Cerebellar nuclear complex (tissue), 1 donor: ENCODE results near the gene ACSF3.
"Not testable (repeated sequence)": the region's sequence is repeated elsewhere in the genome, so short reads cannot be mapped to it uniquely, and the experiment has no call there.

Source experiments
- DNase-seq, 2 experiments: peaks; one replicate each; lab custom pipeline; 2025; lab: John Stamatoyannopoulos, UW

ACSF3 gene

GRCh38 chr16:89055894-89056555, 37.6 kb upstream of the ACSF3 start:
- DNase-seq, result no peak

GRCh38 chr16:89056592-89056991, 37.1 kb upstream of the ACSF3 start:
- DNase-seq, result no peak

- DNase-seq, result no peak
Measured at GRCh38 chr16:89057738-89058137, 35.9 kb upstream of the ACSF3 start.

- no peak for DNase-seq
Measured at GRCh38 chr16:89058812-89059211, 34.8 kb upstream of the ACSF3 start.

GRCh38 chr16:89060207-89060794, 33.4 kb upstream of the ACSF3 start:
- no peak for DNase-seq

- no peak for DNase-seq
Measured at GRCh38 chr16:89061086-89061485, 32.6 kb upstream of the ACSF3 start.

- DNase-seq, result no peak
Measured at GRCh38 chr16:89061590-89062380, 31.9 kb upstream of the ACSF3 start.

GRCh38 chr16:89062389-89063345, 31.0 kb upstream of the ACSF3 start:
- DNase-seq, result no peak

GRCh38 chr16:89063768-89064320, 29.8 kb upstream of the ACSF3 start:
- no peak for DNase-seq

- no peak for DNase-seq
Measured at GRCh38 chr16:89064606-89065457, 28.8 kb upstream of the ACSF3 start.

GRCh38 chr16:89065458-89065822, 28.2 kb upstream of the ACSF3 start:
- no peak for DNase-seq

GRCh38 chr16:89066721-89067120, 26.9 kb upstream of the ACSF3 start:
- no peak for DNase-seq

- no peak for DNase-seq
Measured at GRCh38 chr16:89067677-89068443, 25.8 kb upstream of the ACSF3 start.

- not testable (repeated sequence) for DNase-seq
Measured at GRCh38 chr16:89068814-89069616, 24.6 kb upstream of the ACSF3 start.

GRCh38 chr16:89069920-89070319, 23.7 kb upstream of the ACSF3 start:
- no peak for DNase-seq

- no peak for DNase-seq
Measured at GRCh38 chr16:89070590-89070989, 23.1 kb upstream of the ACSF3 start.

- no peak for DNase-seq
Measured at GRCh38 chr16:89071686-89072547, 21.7 kb upstream of the ACSF3 start.

GRCh38 chr16:89072548-89073130, 21.0 kb upstream of the ACSF3 start:
- DNase-seq, result no peak
